ENCODE measurements around the gene HOXD3. TPM values are rescaled to one million over a fixed set of nuclear protein-coding genes. Genes with fewer than 3 reads are reported as not detected.

The HOXD3 gene
- total and polyA plus RNA-seq, 2 donors (not counting 1 experiment from before 2014, with no cell fraction given), result not detected

DNA sequence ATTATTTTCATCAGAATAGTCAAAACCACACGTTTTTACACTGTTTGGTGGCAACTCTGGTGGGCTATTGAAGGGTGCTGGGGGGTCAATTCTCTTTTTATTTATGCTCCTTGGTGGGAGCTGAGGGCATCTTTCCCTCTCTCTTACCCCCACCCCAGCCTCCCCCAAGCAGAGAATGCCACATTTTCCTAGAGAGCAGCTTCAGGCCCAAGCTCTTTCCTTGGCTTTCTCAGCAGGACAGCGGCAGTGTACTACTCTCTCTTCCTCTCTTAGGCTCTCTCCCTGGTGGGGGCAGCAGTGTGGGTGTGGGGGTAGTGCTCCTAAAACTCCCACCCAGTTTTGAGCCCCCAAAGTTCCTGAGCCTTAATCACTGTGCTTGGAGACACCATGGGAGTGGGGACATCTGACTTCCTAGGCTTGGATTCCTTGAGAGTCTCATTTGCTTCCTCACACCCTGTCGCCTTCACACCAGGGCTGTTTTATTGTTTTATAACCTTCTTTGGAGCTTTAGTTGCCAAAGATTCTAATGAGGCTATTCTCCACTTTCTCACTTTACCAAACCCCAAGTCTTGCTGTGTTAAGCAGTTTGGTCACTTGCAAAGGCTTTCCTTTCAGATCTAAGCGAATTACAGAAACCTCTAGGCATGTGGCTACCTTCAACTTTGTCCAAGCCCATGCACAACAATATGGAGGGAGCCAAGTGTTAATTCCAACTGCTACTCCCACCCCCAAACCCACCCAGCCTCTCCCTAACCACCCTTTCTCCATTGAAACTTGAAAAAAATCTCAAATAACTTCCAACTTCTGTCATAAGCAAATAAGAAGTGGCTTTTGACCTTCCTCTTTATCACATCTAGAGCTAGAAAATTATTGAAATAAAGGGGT is 11.8 kb upstream of the HOXD3 start:
- no peak overlapping the region for H2AFZ ChIP-seq (ENCODE audit: low read length)
- no peaks in the 10 kb centered on the region for H3K36me3 ChIP-seq (ENCODE audit: control insufficient read depth, insufficient read depth, low read length)
- H3K9ac ChIP-seq (ENCODE audit: insufficient read depth, low read length), result no peak overlapping the region
- DNase-seq (ENCODE audit: low read depth in 2 of 2), result no peak
- H3K4me2 ChIP-seq (ENCODE audit: extremely low read depth, insufficient read depth, low read length), result no peak overlapping the region
- H4K20me1 ChIP-seq (ENCODE audit: control insufficient read depth, extremely low read depth, insufficient read depth, low read length), result no peaks in the 10 kb centered on the region
- H3K4me1 ChIP-seq (ENCODE audit: control insufficient read depth, extremely low read depth, insufficient read depth, low read length), result no peaks in the 10 kb centered on the region
- H3K4me3 ChIP-seq (replicated peaks in 1 of 4; ENCODE audit: control extremely low read depth in 1 of 4, insufficient read depth in 1 of 4, low read depth in 3 of 4, low read length in 4 of 4), result no peak overlapping the region
- H3K9me3 ChIP-seq (ENCODE audit: control insufficient read depth, insufficient read depth, low read depth, low read length), result no peaks in the 10 kb centered on the region
- no peak overlapping the region for H3K27ac ChIP-seq (ENCODE audit: insufficient read depth, low read length)
- H3K27me3 ChIP-seq (ENCODE audit: control insufficient read depth, insufficient read depth, low read length), result peaks cover 51% of the 10 kb centered on the region
- no peak for TF ChIP-seq CTCF (conservative IDR thresholded peaks at IDR 0.05 in 1 of 2, IDR thresholded peaks at IDR 0.05 in 1 of 2; ENCODE audit: low read depth in 1 of 2, low read length in 2 of 2)
- TF ChIP-seq EZH2 (IDR thresholded peaks at IDR 0.05; ENCODE audit: low read length, missing control alignments), result no peak
- H3K79me2 ChIP-seq (ENCODE audit: control insufficient read depth, insufficient read depth, low read length), result no peaks in the 10 kb centered on the region

- Histone ChIP-seq H4K20me1 (ENCODE audit: control insufficient read depth, extremely low read depth, insufficient read depth, low read length) (no peaks in the 10 kb centered on the region), H2AFZ (ENCODE audit: low read length) (no peak overlapping the region), H3K27me3 (ENCODE audit: control insufficient read depth, insufficient read depth, low read length) (peaks cover 55% of the 10 kb centered on the region), H3K79me2 (ENCODE audit: control insufficient read depth, insufficient read depth, low read length) (no peaks in the 10 kb centered on the region), H3K4me3 (replicated peaks in 1 of 4; ENCODE audit: control extremely low read depth in 1 of 4, insufficient read depth in 1 of 4, low read depth in 3 of 4, low read length in 4 of 4) (no peak overlapping the region), H3K27ac (ENCODE audit: insufficient read depth, low read length) (no peak overlapping the region), H3K4me1 (ENCODE audit: control insufficient read depth, extremely low read depth, insufficient read depth, low read length) (no peaks in the 10 kb centered on the region), H3K9ac (ENCODE audit: insufficient read depth, low read length) (no peak overlapping the region), H3K9me3 (ENCODE audit: control insufficient read depth, insufficient read depth, low read depth, low read length) (no peaks in the 10 kb centered on the region), H3K4me2 (ENCODE audit: extremely low read depth, insufficient read depth, low read length) (no peak overlapping the region), H3K36me3 (ENCODE audit: control insufficient read depth, insufficient read depth, low read length) (no peaks in the 10 kb centered on the region)
- no peak for DNase-seq (ENCODE audit: low read depth in 2 of 2)
- TF ChIP-seq EZH2 (IDR thresholded peaks at IDR 0.05; ENCODE audit: low read length, missing control alignments) (no peak), CTCF (conservative IDR thresholded peaks at IDR 0.05 in 1 of 2, IDR thresholded peaks at IDR 0.05 in 1 of 2; ENCODE audit: low read depth in 1 of 2, low read length in 2 of 2) (no peak)
These were observed 11.0 kb upstream of the HOXD3 start for GRCh38 chr2:176146101-176146500.

DNA sequence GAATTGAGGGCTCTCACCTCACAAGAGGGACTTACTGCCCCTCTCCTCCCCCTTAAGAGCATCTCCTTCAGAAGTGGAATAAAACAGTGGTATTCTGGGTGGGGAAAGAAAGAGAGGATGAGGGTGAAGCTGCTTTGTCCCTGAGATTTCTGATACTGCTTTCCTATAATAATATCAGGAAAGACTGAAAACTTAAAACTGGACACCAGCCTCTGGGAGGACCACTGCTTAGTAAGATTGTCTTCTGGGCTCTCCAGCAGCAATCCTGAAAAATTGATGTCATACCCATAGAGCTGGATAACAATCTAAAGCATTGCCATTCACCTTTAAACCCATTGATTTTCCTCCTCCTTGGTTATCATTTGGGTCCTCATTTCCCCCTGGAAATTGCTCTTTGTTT is 10.5 kb upstream of the HOXD3 start:
- H3K4me1 ChIP-seq (ENCODE audit: control insufficient read depth, extremely low read depth, insufficient read depth, low read length), result no peaks in the 10 kb centered on the region
- H3K27me3 ChIP-seq (ENCODE audit: control insufficient read depth, insufficient read depth, low read length), result peaks cover 58% of the 10 kb centered on the region
- no peak overlapping the region for H3K4me2 ChIP-seq (ENCODE audit: extremely low read depth, insufficient read depth, low read length)
- TF ChIP-seq EZH2 (IDR thresholded peaks at IDR 0.05; ENCODE audit: low read length, missing control alignments) (no peak), CTCF (conservative IDR thresholded peaks at IDR 0.05 in 1 of 2, IDR thresholded peaks at IDR 0.05 in 1 of 2; ENCODE audit: low read depth in 1 of 2, low read length in 2 of 2) (no peak)
- H3K79me2 ChIP-seq (ENCODE audit: control insufficient read depth, insufficient read depth, low read length), result no peaks in the 10 kb centered on the region
- DNase-seq (ENCODE audit: low read depth in 2 of 2), result no peak
- H4K20me1 ChIP-seq (ENCODE audit: control insufficient read depth, extremely low read depth, insufficient read depth, low read length), result no peaks in the 10 kb centered on the region
- no peaks in the 10 kb centered on the region for H3K36me3 ChIP-seq (ENCODE audit: control insufficient read depth, insufficient read depth, low read length)
- no peak overlapping the region for H3K4me3 ChIP-seq (replicated peaks in 1 of 4; ENCODE audit: control extremely low read depth in 1 of 4, insufficient read depth in 1 of 4, low read depth in 3 of 4, low read length in 4 of 4)
- H3K9me3 ChIP-seq (ENCODE audit: control insufficient read depth, insufficient read depth, low read depth, low read length), result no peaks in the 10 kb centered on the region
- no peak overlapping the region for H2AFZ ChIP-seq (ENCODE audit: low read length)
- H3K27ac ChIP-seq (ENCODE audit: insufficient read depth, low read length), result no peak overlapping the region
- no peak overlapping the region for H3K9ac ChIP-seq (ENCODE audit: insufficient read depth, low read length)

Data from fibroblast of lung (primary cell).